ENCODE results near the gene ZBED1. TPM values are rescaled to one million over a fixed set of nuclear protein-coding genes. Genes with fewer than 3 reads are reported as not detected.
A peak's percentile ranks its signal among the peaks of the same experiment; 100 is the strongest.

ZBED1 gene
- total and polyA plus RNA-seq, 9 of the 15 experiments (the other 6 are each of a cell fraction or from before 2014, with no cell fraction given), result 0.61 to 27.6 (median 13.9) TPM

- intact Hi-C loops (cut with micrococcal nuclease), result no loop called here
- POLR2A ChIA-PET, result no interaction called here
Observed at GRCh38 chrX:2507904-2508627, 7.3 kb upstream of the ZBED1 start.

GRCh38 chrX:2507196-2507595 is 6.4 kb upstream of the ZBED1 start:
- Histone ChIP-seq H3K4me2 (ENCODE audit: insufficient read depth, low read length) (no peak overlapping the region), H3K9ac (ENCODE audit: insufficient read depth in 1 of 2, low read depth in 2 of 2, low read length in 2 of 2) (no peak overlapping the region), H2AFZ (ENCODE audit: low read depth, low read length) (no peak overlapping the region), H4K20me1 (replicated peaks; ENCODE audit: control insufficient read depth, insufficient read depth, low read length) (no peaks in the 10 kb centered on the region), H3K27me3 (ENCODE audit: control insufficient read depth in 2 of 2, insufficient read depth in 2 of 2, low read length in 2 of 2) (no peaks in the 10 kb centered on the region; a peak in 1 of 5 replicates), H3K4me3 (no peak overlapping the region), H3K9me3 (replicated peaks; ENCODE audit: control insufficient read depth, insufficient read depth, low read depth, low read length) (no peaks in the 10 kb centered on the region), H3K9me1 (ENCODE audit: control insufficient read depth, insufficient read depth, low read length) (no peaks in the 10 kb centered on the region), H3K79me2 (ENCODE audit: control insufficient read depth, insufficient read depth, low read length) (no peaks in the 10 kb centered on the region), H3K27ac (ENCODE audit: extremely low read depth, low read depth, low read length) (no peak overlapping the region), H3K4me1 (replicated peaks in 1 of 2; ENCODE audit: control insufficient read depth in 2 of 2, insufficient read depth in 2 of 2, low read length in 2 of 2) (peaks cover 4 to 7% of the 10 kb centered on the region in 2 experiments; a peak in 4 of 5 replicates), H3K36me3 (ENCODE audit: control insufficient read depth, insufficient read depth, low read length) (no peaks in the 10 kb centered on the region)
- ChIA-PET POLR2A (no interaction called here), CTCF (ENCODE audit: low intra/inter-chr PET ratio) (no interaction called here)
- FAIRE-seq (no peak), DNase-seq (ENCODE audit: extremely low read depth in 1 of 4, low spot score in 3 of 4) (no peak), ATAC-seq (no peak)
- BruUV-seq (replicated peaks), result no TSS peak
- 29% methylated on average over 2 of the region's 3 CpGs for WGBS (ENCODE audit: insufficient coverage, low coverage, missing lambda C conversion rate)
- in situ Hi-C loops (cut with MboI) (no loop called here), intact Hi-C loops (cut with micrococcal nuclease) (no loop called here)
- TF ChIP-seq ZNF717 (CRISPR knock-in tag; IDR thresholded peaks at IDR 0.05) (no peak), TRIM24 (IDR thresholded peaks at IDR 0.05) (no peak), IFI16 (CRISPR knock-in tag; IDR thresholded peaks at IDR 0.05) (no peak), TBP (optimal IDR thresholded peaks at IDR 0.05; ENCODE audit: low read depth, low read length) (no peak), ZBTB1 (CRISPR knock-in tag; IDR thresholded peaks at IDR 0.05; ENCODE audit: borderline replicate concordance, low read depth) (no peak), RCOR1 (IDR thresholded peaks at IDR 0.05; ENCODE audit: borderline replicate concordance in 1 of 2, low read depth in 2 of 2, low read length in 2 of 2) (no peak), MYNN (IDR thresholded peaks at IDR 0.05) (no peak), MYNN (CRISPR knock-in tag; IDR thresholded peaks at IDR 0.05) (no peak), ZBTB7A (IDR thresholded peaks at IDR 0.05; ENCODE audit: borderline replicate concordance, control insufficient read depth, low read depth, low read length) (no peak), GATAD2B (IDR thresholded peaks at IDR 0.05; ENCODE audit: borderline replicate concordance) (no peak), ZNF274 (IDR thresholded peaks at IDR 0.05; ENCODE audit: borderline replicate concordance, low read depth, low read length) (no peak), KLF1 (tag; IDR thresholded peaks at IDR 0.05) (no peak), SMC3 (conservative IDR thresholded peaks at IDR 0.05; ENCODE audit: insufficient read depth, low read depth, low read length) (no peak), RBM34 (IDR thresholded peaks at IDR 0.05; ENCODE audit: borderline replicate concordance, insufficient read depth, low read length) (no peak)

More at GRCh38 chrX:2507904-2508627, 7.3 kb upstream of the ZBED1 start:
- FAIRE-seq, result no peak
- H3K27ac ChIP-seq (ENCODE audit: extremely low read depth, low read depth, low read length), result no peak overlapping the region
- peaks cover 0 to 2% of the 10 kb centered on the region in 2 experiments; a peak in 2 of 5 replicates for H3K4me1 ChIP-seq (replicated peaks in 1 of 2; ENCODE audit: control insufficient read depth in 2 of 2, insufficient read depth in 2 of 2, low read length in 2 of 2)
- H3K9me1 ChIP-seq (ENCODE audit: control insufficient read depth, insufficient read depth, low read length), result no peaks in the 10 kb centered on the region
- no peak overlapping the region for H2AFZ ChIP-seq (ENCODE audit: low read depth, low read length)
- DNase-seq (ENCODE audit: extremely low read depth in 1 of 4, low spot score in 3 of 4), result no peak
- ATAC-seq, result no peak
- no peak overlapping the region for H3K9ac ChIP-seq (ENCODE audit: insufficient read depth in 1 of 2, low read depth in 2 of 2, low read length in 2 of 2)
- H3K27me3 ChIP-seq (ENCODE audit: control insufficient read depth in 2 of 2, insufficient read depth in 2 of 2, low read length in 2 of 2), result no peaks in the 10 kb centered on the region; a peak in 1 of 5 replicates
- H4K20me1 ChIP-seq (replicated peaks; ENCODE audit: control insufficient read depth, insufficient read depth, low read length), result no peaks in the 10 kb centered on the region
- H3K9me3 ChIP-seq (replicated peaks; ENCODE audit: control insufficient read depth, insufficient read depth, low read depth, low read length), result no peaks in the 10 kb centered on the region
- no peak overlapping the region for H3K4me2 ChIP-seq (ENCODE audit: insufficient read depth, low read length)
- no peaks in the 10 kb centered on the region for H3K79me2 ChIP-seq (ENCODE audit: control insufficient read depth, insufficient read depth, low read length)
- no TSS peak for BruUV-seq (replicated peaks)
- no peaks in the 10 kb centered on the region for H3K36me3 ChIP-seq (ENCODE audit: control insufficient read depth, insufficient read depth, low read length)
- CTCF ChIA-PET (ENCODE audit: low intra/inter-chr PET ratio), result no interaction called here
- no peak overlapping the region for H3K4me3 ChIP-seq
- TF ChIP-seq ZNF121 (CRISPR knock-in tag; conservative IDR thresholded peaks at IDR 0.05) (peak; percentile 41; the same call in 1 of the 2 replicates), ZNF75A (CRISPR knock-in tag; IDR thresholded peaks at IDR 0.05) (no peak), NR2C2 (CRISPR knock-in tag; IDR thresholded peaks at IDR 0.05) (no peak), NR2C2 (tag; IDR thresholded peaks at IDR 0.05) (0 out of 2 replicates have a peak, but pooled peaks have one; percentile 27), ZNF431 (CRISPR knock-in tag; IDR thresholded peaks at IDR 0.05) (no peak), POLR2AphosphoS5 (IDR thresholded peaks at IDR 0.05; ENCODE audit: control insufficient read depth, insufficient read depth, low read depth, low read length) (no peak), NR2C1 (IDR thresholded peaks at IDR 0.05) (no peak; the same call in 1 of the 2 replicates), NR2C1 (tag; IDR thresholded peaks at IDR 0.05) (0 out of 2 replicates have a peak, but pooled peaks have one; percentile 33), ZNF444 (CRISPR knock-in tag; IDR thresholded peaks at IDR 0.05) (no peak)
- in situ Hi-C loops (cut with MboI), result no loop called here
- 11% methylated on average over 7 of the region's 8 CpGs for WGBS (ENCODE audit: insufficient coverage, low coverage, missing lambda C conversion rate)
